B cell (primary cell): ENCODE data around the gene THBS3.

Experiments
- EZH2 ChIP-seq: IDR thresholded peaks from 2 replicates; pipeline ENCODE4 v1.6.1; 2012; ENCODE audit warnings: borderline replicate concordance, low read depth, mild to moderate bottlenecking, moderate library complexity, low read length; ENCODE audit not compliant: insufficient read depth, poor library complexity, severe bottlenecking
- TF ChIP-seq, protein P1 (sequence below): fragments of 200-600 bp; IDR thresholded peaks from one replicate; pipeline ENCODE4 v1.8.0; 2022; ENCODE audit warnings: antibody characterized with exemption, mild to moderate bottlenecking

DNA sequence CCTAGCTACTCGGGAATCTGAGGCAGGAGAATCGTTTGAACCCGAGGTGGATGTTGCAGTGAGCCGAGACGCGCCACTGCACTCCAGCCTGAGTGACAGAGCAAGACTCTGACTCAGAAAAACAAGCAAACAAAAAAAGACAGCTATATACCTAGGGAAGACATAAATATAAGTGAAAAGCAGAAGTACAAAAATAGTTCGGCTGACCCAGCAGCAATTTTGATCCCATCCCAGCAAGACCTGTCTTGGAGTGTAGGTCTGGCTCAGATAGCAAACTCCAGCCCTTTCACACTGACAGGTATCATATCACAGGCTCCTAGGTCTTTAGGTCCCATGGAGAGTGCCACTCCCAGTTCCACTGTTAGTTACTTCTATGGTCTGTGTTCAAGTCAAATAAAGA lies 15.3 kb upstream of the THBS3 start:
- TF ChIP-seq, protein P1, sequence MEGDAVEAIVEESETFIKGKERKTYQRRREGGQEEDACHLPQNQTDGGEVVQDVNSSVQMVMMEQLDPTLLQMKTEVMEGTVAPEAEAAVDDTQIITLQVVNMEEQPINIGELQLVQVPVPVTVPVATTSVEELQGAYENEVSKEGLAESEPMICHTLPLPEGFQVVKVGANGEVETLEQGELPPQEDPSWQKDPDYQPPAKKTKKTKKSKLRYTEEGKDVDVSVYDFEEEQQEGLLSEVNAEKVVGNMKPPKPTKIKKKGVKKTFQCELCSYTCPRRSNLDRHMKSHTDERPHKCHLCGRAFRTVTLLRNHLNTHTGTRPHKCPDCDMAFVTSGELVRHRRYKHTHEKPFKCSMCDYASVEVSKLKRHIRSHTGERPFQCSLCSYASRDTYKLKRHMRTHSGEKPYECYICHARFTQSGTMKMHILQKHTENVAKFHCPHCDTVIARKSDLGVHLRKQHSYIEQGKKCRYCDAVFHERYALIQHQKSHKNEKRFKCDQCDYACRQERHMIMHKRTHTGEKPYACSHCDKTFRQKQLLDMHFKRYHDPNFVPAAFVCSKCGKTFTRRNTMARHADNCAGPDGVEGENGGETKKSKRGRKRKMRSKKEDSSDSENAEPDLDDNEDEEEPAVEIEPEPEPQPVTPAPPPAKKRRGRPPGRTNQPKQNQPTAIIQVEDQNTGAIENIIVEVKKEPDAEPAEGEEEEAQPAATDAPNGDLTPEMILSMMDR, result no peak
- TF ChIP-seq EZH2, result no peak
